Body of pancreas (tissue), 4 donors: ENCODE data around the gene MTX3.

Experiments
- POLR2A ChIP-seq, 3 donors: fragments of 450-650 bp; IDR thresholded peaks; one replicate each; pipeline ENCODE4 v1.6.1; 2016; ENCODE audit warnings: antibody characterized with exemption in 3 of 3, mild to moderate bottlenecking in 2 of 3
- TF ChIP-seq, protein P1 (sequence below), 7 experiments: fragments of 450-650 bp in 4 of 7; fragments of 200-600 bp in 3 of 7; sonication (generic) in 3 of 7; IDR thresholded peaks; one replicate each; pipeline ENCODE4 v1.5.1; 2016 to 2019; ENCODE audit warnings: antibody characterized with exemption in 7 of 7

DNA sequence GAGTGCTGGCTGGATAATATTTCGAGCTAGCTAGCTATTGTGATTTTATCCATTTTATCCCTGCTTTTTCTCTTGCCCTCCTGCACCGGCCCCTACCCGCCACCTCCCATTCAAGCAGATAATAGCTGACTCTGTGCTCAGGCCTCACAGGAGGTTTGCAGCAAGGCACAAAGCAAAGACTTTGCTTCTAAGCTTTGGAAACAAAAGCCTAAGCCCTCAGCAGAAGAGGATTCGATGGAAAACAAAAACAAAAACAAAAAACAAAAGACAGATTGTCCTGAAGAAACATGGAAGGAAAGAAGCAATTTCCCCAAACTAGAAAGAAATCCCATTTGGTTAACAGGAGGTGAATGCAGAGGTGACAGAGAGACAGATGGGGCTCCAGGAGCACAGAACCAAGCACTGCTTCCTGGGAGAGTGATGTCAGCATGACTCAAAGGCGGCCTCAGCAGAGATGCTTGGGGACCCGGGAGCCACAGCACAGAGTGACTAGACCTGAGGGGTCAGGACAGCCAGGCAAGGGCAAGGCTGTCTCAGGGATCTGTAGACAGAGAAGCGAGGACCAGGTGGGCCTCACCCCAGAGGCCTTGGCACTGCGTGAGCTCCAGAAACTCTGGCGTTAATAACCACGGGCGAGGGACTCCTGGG, 28.4 kb downstream of the MTX3 start:
- no peak for TF ChIP-seq POLR2A (IDR thresholded peaks at IDR 0.05)
- TF ChIP-seq, protein P1, sequence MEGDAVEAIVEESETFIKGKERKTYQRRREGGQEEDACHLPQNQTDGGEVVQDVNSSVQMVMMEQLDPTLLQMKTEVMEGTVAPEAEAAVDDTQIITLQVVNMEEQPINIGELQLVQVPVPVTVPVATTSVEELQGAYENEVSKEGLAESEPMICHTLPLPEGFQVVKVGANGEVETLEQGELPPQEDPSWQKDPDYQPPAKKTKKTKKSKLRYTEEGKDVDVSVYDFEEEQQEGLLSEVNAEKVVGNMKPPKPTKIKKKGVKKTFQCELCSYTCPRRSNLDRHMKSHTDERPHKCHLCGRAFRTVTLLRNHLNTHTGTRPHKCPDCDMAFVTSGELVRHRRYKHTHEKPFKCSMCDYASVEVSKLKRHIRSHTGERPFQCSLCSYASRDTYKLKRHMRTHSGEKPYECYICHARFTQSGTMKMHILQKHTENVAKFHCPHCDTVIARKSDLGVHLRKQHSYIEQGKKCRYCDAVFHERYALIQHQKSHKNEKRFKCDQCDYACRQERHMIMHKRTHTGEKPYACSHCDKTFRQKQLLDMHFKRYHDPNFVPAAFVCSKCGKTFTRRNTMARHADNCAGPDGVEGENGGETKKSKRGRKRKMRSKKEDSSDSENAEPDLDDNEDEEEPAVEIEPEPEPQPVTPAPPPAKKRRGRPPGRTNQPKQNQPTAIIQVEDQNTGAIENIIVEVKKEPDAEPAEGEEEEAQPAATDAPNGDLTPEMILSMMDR (IDR thresholded peaks at IDR 0.05) = no peak
